Activated effector memory CD4-positive, alpha-beta T cell treated with Interleukin-2 at 50 U/mL for 16 hours (primary cell): ENCODE data around the gene CST6.
"Not testable (repeated sequence)": the region's sequence is repeated elsewhere in the genome, so short reads cannot be mapped to it uniquely, and the experiment has no call there.

ENCODE experiments used
- DNase-seq: peaks from one replicate; pipeline ENCODE4 v3.0.0-alpha.2; 2020

The CST6 gene

DNA sequence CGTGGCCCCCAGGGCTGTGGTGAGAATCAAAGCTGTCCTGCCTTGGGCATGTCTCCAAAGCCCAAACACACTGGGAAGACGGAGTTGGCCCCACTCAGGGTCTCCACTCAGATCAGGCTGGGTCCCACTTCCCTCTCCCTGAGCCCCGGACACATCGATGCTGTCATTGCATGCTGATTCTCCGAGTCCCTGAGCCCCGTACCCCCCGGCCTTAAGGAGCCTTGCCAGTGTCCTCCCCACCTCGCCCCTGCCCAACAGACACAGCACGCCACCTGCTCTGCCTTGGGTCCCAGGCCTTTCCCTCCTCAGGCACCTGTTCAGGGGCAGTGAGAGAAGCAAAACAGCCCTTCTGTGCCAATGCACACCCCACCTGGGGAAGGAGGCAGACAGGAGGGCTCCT lies 24.5 kb upstream of the CST6 start:
- DNase-seq, result no peak

DNA sequence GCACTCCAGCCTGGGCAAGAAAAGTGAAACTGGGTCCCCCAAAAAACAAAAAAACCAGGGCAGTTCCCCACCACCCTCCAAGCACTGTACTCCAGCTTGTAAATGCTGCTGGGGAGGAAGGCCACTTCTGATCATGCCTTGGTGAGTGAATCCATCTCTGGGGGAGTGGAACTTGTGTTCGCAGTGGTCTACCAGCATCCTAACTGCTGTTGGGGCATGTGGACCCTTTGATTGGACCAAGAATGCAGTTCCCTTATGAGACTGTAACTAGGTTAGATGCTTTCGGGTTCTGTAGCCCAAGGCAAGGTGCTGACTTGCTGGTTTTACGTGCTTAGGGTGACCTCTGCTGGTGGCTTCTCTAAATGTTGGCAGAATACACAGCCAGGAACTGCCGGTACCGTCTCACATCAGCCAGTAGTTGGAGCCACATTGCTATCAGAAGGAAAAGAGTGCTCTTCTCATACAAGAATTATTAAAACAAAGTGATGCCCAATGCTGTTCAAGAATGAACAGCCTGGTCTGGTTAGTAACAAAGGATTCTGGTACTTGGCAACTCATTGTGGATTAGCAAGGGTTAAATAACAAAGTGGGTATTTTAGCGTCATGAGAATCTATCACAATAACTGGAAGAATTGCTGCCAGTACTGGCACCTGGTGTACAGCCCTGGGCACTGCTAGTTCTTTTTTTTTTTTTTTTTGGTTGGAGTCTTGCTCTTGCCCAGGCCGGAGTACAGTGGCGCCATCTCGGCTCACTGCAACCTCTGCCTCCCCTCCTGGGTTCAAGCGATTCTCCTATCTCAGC lies 22.8 kb upstream of the CST6 start:
- DNase-seq, result peak; percentile 81

DNA sequence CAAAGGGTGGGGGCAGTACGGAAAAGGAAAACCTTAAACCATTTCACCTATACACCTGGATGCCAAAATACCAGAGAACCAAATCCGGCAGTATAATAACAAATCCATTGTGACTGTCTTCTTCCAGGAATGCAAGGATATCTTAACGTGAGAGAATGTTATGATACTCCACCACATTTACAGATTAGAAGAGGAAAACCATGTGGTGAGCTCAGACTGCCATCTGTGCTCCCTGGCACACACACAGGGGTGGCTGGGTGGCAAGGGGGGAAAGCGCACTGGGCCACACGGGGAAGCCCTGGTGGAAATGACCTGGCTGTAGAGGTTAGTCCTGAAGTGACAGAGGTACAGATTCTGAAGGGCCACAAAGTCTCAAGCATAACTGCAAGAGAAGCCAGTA lies 19.8 kb upstream of the CST6 start:
- no peak for DNase-seq

DNA sequence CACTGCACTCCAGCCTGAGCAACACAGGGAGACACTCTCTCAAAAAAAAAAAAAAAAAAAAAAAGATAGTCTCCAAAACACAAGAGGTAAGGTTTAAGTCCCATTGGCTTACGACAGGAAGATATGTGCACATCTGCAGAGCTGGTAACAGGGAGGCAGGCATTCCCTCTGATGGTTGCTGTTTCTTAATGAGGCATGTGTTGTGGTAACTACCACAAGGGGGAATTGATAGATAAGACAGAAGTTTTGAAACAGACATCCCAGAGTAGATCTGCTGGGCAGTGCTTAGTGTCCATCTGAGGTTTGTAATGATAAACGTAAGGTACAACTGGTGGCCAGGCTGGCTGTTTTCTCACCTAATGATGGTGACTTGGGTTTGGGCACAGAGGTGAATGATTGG lies 14.5 kb upstream of the CST6 start:
- DNase-seq, result no peak

DNA sequence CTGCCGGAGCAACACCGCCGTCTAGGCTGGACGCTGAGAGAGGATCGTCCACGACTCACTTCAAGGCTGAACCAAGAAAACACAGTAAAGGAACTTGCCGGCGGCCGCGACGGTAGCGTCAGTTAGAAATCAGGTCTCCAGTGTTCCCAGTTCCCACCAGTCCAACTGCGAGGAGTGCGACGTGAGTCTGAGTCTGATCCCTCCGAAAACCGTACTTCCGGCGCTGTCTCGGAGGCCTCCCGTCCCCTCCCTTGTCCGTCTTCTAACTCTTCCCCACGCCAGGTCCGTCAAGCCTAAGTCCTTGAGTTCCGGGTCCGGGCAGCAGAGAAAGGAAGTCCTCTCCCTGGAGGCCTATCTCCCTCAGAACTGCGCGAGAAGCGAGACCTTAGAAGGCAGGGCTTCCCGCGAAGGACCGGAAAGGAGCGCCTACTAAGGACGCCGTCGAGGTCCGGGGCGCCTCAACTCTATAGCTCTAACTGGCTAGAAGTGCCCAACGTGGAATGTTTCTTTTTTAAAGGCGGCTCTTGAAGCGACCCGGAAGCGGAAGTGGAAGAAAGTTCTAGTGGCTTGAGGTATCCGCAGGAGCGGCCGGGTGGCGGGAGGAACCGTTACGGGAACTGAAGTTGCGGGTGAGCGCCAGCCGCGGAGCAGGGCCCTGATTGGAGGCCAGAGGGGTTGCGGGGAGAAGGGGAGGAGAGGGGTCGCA lies 9.7 kb upstream of the CST6 start, which contains the start of the genes BANF1 and EIF1AD:
Gene BANF1, plus strand, starts transcription at position 562 of the 706 bp plus-strand sequence. CDS start 748 bp downstream, outside the sequence.
Gene EIF1AD, minus strand, starts transcription at position 216 of the 706 bp plus-strand sequence. CDS start 1,768 bp downstream, outside the sequence.
- DNase-seq, result peak; percentile 92

DNA sequence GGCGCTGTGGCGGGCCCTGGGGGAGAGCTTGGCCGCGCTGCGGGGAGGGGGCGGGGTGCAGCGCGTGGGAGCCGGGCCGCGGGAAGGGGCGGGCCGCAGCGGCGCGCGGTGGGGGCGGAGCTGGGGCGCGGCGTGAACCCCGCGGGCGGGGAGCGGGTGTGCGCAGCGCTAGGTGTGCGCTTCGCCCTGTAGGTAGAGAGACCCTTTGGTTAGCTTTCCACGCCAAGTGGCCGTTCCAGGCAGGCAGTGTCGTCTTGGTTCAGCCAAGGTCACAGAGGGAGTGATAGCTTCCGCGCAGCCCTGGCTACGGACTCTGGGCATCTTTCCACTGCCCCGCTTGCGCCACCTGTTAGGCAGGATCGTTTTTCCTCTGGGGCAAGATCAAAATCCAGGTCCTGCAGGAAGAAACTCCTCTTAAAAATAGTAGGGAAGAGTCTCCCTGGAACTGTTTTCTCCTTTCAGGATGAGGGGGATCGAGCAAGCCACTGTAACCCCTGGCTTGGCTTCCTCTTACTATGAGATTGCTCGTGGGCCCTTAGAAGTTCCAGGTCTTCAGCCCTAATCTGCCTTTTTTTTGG lies 9.1 kb upstream of the CST6 start:
- DNase-seq, result no peak

DNA sequence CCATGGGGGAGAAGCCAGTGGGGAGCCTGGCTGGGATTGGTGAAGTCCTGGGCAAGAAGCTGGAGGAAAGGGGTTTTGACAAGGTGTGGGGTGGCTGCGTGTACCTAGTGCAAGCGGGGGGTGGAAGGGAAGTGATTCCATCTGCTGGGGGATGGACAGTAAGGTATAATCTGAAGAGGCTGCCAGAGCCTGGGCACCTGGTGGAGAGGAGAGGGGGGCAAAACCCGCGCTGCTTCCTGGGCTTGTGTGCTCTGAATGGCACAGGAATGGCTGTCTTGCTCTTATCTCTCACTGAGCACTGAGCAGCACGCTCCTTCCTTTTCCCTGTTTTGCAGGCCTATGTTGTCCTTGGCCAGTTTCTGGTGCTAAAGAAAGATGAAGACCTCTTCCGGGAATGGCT lies 8.5 kb upstream of the CST6 start:
- no peak for DNase-seq

DNA sequence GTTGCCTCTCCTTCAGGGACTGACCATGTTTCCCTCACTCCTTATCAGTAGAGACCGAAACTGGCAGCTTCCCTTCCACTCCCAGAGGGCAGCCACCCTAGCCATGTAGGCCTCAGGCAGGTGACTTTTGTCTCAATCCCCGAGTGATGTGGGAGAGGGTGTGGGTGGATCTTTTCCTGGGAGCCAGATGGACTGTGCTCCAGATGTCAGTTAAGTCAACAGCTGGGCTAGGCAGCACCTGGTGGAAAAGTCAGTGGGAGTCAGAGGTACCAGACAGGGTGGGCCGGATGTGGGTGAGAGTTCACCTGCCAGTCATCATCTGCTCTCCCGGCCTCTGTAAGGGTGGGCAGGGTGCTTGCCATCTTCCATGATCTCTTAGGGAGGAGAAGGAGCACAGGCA lies 7.6 kb upstream of the CST6 start:
- DNase-seq, result no peak

DNA sequence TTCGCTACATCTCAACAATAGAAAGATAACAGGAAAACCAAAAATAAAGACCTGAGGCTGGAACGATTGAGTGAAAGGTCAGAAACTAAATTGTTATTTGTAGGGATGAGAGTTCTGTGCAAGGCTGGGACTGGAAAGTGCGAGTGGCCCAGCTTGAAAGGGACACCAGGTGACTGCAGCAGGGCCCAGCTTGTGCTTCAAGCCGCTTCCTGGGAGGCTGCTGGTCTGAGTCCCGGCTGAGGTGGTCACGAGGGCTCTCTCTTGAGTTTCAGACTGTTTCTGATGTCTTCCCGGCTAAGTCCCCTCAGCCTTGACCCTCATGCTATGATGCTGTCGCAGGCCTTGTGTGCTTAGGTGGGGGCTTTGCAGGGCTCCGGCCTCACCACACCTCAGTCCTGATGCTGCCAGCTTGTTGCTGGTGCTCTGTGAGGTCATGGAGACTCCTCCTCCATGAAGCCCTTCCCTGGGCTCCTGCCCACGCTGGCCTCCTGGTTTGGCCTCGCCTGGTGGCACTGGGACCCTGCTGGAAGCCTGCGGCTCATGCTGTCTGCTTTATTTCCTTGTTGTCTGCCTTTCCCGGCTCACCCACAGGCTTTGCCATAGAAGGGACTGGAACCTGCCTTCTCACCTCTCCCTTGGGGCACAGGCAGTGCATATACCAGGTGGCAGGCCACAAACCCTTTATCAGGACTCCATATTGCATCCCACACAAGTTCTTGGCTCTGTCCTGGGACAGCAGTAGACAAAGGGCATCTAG lies 5.5 kb upstream of the CST6 start:
- no peak for DNase-seq

DNA sequence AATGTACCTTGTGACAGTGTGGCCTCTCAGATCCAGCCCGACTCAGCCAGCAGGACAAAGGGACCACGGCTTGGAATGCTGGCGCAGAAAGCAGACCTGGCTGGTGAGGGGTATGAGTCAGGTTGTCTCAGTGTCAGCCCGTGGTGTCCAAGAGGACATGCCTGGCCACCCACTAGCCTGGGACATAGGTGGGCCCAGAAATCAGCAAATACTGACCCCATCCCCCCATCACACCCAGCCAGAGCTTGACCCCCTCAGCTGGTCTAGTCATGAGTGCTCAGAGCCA lies 5.0 kb upstream of the CST6 start:
- DNase-seq, result no peak

DNA sequence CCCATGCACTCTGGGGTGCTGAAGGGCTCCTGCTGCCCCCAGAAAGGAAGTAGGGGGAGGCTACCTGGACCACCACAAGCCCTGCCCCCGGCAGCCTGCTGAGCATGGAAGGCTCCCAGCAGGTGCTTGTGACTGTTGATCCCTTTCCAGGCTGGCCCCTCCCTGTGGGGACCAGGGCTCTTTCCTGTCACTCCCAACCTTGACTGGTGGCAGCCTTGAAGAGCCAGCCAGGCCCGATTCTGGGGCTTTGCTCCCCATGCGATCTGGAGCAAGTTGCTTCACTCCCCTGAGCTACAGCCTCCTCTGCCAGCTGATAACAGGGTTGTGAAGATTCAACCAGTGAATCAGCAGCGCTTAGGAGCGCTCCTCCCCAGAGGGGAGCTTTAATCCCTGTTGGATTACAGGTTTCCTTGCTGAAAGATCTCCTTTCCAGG lies 4.6 kb upstream of the CST6 start:
- DNase-seq, result no peak

DNA sequence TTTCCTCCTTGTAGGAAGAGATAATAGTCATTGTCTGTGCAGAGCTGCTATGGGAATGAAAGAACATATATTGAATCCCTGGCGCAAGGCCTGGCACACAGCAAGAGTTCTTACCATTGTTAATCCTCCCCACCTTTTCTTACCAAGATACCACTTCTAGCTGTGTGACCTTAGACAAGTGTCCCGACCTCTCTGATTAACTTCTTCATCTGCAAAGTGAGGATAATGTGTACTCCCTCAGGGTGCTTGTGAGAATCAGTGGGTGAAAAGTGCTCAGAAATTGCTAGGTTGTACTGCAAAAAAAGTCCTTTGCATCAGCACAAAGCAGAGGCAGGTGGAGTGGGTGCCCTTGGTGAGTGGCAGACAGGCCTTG lies 3.7 kb upstream of the CST6 start:
- no peak for DNase-seq

DNA sequence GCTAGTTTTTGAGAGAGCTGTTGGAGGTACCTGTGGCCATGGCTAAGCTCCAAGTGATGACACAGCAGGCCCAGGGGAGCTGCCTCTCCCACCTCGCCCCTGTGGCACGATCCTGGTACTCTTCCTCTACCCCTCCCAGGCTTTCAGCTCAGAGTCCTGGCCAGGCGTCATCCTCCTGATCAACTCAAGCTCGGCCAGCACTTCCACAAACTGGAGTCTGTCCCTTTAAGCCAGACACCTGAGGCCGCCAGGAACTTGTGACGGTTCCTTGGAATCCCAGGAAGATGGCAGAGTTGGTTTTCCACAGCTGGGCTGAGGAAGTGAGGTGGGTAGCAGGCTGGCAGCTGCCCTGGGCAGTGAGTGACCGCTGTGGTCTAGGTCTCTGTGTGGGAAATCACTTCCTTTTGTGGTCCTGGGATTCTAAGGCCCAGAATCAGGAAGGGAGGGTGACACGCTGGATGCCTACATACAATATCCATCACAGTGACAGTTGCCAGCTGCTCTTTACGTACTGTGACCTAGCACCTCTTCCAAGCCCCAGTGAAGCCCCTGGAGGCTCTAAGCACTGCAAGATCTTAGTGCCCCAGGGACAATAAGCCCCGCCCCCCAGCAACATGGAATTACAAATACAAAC lies 3.2 kb upstream of the CST6 start:
- no peak for DNase-seq

DNA sequence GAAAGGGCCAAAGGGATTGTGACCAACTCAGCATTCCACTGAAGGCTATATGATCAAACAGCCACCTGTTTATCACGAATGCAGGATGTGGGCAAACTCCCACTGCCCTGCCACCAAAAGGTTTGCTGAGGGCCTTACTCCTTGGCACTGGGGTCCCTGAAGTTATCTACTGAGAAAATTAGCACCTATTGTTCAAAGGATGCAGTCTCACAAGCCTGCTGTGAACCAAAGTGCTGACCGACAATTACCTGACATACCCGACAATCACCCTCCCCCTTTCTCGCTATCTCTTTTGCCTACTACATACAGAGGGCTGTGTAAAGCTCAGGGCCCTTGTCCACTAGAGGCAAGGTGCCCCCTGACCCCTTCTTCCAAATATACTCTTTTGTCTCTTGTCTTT lies 1.8 kb upstream of the CST6 start:
- DNase-seq, result not testable (repeated sequence)

DNA sequence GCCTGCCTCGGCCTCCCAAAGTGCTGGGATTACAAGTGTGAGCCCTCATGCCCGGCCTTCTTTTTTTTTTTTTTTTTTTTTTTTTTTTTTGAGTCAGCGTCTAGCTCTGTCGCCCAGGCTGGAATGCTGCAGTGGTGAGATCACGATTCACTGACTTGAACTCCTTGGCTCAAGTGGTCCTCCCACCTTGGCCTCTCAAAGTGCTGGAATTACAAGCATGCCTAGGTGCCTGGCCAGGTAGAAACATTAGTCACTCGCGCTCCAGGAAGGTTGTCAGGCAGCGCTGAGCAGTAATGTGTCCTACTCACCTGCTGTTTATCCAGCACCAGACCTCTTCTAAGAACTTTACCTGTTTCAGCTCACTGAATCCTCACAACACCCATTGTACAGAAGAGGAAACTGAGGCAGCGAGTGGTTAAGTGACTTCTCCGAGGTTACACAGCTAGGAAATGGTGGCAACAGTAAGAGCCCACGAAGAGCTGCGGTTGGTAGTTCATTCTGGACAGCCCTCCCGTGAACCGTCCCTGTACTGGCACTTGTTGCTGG lies 496 bp upstream of the CST6 start:
- no peak for DNase-seq

DNA sequence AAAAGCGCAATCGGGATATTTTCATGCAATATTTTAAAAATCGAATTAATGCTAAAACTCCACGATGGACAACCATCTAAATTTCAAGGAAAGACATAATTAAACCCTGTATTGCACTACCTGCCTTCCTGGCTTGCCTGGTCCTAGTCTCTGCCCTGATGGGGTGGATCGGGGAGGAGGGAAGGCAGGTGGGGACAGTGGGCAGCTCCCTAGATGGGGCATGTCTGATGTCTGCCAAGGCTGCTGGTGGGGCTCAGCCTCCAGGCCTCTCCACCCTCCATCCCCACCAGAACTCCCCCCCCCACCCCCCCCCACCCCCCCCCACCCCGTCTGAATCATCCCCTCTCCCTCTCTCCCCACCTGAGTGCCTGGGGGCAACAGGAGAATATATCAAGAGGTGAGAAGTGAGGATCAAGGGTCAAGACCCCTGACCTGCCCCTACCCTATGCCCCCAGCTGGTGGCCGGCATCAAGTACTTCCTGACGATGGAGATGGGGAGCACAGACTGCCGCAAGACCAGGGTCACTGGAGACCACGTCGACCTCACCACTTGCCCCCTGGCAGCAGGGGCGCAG lies 650 bp downstream of the CST6 start:
- no peak for DNase-seq

DNA sequence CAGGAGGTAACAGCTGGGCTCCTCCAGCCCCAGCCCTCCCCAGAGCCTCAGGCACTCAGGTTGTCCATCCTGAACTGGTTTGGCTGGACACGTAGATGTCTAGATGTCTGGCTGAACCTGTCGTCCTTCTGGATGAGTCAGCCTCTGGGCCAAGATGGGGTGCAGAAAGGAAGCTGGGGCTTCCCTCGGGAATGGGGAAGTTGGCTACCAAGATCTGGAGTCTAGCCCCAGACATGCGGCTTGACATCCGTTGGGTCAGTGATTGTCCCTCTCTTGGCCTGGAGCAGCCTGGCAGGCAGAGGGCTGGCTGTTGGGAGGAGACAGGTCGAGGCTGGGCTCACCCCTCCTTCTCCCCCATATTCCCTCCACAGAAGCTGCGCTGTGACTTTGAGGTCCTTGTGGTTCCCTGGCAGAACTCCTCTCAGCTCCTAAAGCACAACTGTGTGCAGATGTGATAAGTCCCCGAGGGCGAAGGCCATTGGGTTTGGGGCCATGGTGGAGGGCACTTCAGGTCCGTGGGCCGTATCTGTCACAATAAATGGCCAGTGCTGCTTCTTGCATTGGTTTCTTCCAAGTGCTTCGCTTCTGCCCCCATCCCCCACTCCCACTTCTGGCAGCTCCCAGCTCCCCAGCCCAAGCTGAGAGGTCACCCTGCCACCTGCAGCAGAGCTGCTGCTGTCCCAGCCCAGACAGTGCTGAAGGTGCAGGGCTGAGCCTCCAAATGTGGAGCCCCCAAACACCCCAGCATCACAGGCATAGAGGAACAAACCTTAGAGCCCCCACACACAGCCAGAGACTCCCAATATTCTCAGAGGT lies 1.3 kb downstream of the CST6 start:
- no peak for DNase-seq

DNA sequence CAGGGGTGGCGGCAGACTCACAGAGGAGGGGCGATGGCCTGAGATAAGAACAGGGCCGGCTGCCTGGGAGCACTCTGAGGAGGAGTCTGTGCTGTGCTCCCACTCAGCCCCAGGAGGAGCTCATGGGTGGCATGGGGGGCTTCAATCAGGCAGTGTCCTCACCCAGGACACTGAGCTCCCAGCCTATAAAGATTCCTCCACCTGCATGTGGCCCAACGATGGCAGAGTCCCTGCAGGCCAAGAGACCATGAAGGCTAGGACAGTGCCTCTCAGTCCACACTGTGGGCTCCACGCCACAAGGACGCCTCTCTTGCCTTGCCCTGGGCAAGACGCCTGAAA lies 1.9 kb downstream of the CST6 start:
- no peak for DNase-seq

DNA sequence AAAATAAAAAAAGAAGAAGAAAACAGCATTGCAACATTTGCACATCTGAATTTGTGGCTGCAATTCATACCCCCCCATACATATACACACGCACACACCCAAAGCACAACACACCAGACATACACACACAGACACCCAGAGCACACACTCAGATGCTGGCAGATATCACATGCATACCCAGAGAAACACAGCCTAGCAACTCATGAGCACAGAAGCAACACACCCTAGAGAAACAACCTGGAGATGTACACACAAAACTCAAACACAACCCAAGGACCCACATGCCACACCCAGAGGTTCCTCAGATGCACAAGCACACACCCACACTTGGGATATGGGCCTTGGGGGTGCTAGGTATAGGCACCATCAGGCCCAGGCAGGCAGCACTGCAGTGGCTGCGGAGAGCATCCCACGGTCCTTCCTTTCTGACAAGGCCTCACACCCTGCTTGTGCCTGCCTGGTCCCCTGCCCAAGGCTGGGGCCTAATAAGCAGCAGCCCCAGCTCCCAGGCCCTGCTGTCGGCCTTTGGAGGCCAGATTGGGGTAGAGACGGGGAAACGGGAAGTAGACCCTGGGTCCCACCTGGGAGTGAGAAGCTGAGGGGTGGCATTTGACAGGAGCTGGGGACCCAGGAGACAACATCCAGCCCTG lies 3.1 kb downstream of the CST6 start:
- DNase-seq, result no peak

DNA sequence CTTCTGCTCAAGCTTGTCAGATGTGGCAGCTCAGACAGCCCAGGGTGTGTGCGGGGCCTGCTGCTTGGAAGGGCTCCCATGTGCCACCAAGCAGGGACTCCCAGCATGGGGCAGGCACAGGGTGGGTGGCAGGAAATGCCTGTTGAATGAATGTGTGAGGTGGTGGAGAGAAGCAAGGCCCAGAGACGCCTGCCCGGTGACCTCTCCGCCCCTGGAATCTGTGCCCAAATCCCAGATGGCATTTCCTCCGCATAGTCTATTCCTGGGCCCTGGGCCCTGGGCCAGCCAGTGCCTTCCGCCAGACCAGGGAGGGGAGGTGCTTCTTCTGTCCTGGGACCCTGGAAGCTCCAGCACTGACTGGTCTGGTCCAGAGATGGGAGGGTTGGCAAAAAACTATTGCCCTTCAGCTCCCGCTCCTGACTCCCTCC lies 3.7 kb downstream of the CST6 start:
- DNase-seq, result no peak
